Breast epithelium (tissue), 3 donors: ENCODE data around the gene MASP2.

Experiments
- CTCF ChIP-seq, 3 donors: fragments of 450-650 bp; IDR thresholded peaks; one replicate each; pipeline ENCODE4 v1.5.1; 2016 to 2017; ENCODE audit warnings: antibody characterized with exemption in 3 of 3, mild to moderate bottlenecking in 3 of 3, moderate library complexity in 3 of 3
- POLR2A ChIP-seq: fragments of 450-650 bp; IDR thresholded peaks from one replicate; pipeline ENCODE4 v1.6.1; 2016; ENCODE audit warnings: antibody characterized with exemption, mild to moderate bottlenecking, moderate library complexity
- POLR2AphosphoS5 ChIP-seq, 3 donors: sonication (generic); formaldehyde crosslinking; IDR thresholded peaks; one replicate each; pipeline ENCODE4 v1.6.1; 2017; ENCODE audit warnings: antibody characterized with exemption in 3 of 3

- TF ChIP-seq POLR2AphosphoS5 (IDR thresholded peaks at IDR 0.05) (no peak), CTCF (IDR thresholded peaks at IDR 0.05) (no peak), POLR2A (no peak)
These were observed 22.7 kb downstream of the MASP2 start for GRCh38 chr1:11024154-11024873.
